ENCODE measurements around the gene BRCC3.

DNA sequence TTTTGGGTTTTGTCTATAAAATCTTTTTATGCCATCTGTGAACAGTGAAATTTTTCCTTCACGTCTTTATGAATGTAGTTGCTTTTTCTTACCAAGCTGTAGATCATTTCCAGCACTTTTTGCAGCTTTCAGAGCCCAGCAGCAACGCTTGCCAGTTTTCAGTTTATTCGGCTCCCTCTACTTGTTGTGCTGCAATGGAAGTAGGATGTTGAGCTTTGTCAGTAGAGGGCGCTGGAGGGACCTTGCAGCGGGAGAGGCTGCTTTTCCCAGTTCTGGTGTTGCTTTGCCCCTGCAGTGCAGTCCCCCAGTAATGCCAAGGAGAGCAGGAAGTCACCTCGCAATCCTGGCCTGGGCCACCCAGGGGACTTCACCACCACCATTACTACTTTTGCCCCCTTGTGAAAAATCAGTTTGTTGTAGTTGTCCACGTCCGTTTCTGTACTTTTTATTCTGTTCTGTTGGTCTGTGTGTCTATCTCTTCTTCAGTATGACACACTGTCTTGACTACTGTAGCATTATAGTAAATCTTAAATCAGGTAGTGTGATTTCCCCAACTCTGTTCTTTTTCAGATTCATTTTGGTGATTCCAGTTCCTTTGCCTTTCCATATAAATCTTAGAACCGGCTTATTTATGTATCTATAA is 22.2 kb upstream of the BRCC3 start:
- TF ChIP-seq EZH2phosphoT487 (IDR thresholded peaks at IDR 0.05; ENCODE audit: insufficient read depth, low read depth) (no peak), EZH2 (IDR thresholded peaks at IDR 0.05; ENCODE audit: insufficient read depth, poor library complexity, severe bottlenecking) (no peak)
